ENCODE measurements around the gene NCOA7. TPM values are rescaled to one million over a fixed set of nuclear protein-coding genes. Genes with fewer than 3 reads are reported as not detected.

The NCOA7 gene
- total RNA-seq, 1 donor from 2014 or later: 74.9 TPM

DNA sequence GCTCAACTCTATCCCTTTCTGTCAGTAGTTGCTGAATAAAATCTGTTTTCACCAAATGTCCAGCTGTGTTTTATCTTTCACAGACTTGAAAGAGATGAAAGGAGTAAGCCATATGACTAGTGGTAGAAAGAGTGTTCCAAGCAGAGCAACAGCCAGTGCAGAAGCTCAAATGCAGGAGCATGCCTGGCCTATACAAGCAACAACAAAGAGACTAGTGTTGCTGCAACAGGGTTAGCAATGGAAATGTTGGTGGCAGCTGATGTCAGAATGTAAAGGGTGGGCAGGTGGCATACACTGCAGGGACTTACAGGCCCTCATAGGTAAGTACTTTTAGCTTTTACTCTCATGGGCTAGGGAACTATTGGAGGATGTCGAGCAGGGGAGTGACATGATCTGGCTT lies 160.6 kb downstream of the NCOA7 start:
- Mint-ChIP-seq H3K4me3 (ENCODE audit: unreplicated experiment) (no peak overlapping the region), H3K36me3 (ENCODE audit: low read depth) (no peaks in the 10 kb centered on the region), H3K27me3 (ENCODE audit: low read depth) (no peaks in the 10 kb centered on the region), H3K4me1 (ENCODE audit: low read depth) (peaks cover 32% of the 10 kb centered on the region), H3K9me3 (ENCODE audit: low read depth) (no peaks in the 10 kb centered on the region), H3K27ac (ENCODE audit: unreplicated experiment) (no peak overlapping the region)
- TF ChIP-seq, protein P1, sequence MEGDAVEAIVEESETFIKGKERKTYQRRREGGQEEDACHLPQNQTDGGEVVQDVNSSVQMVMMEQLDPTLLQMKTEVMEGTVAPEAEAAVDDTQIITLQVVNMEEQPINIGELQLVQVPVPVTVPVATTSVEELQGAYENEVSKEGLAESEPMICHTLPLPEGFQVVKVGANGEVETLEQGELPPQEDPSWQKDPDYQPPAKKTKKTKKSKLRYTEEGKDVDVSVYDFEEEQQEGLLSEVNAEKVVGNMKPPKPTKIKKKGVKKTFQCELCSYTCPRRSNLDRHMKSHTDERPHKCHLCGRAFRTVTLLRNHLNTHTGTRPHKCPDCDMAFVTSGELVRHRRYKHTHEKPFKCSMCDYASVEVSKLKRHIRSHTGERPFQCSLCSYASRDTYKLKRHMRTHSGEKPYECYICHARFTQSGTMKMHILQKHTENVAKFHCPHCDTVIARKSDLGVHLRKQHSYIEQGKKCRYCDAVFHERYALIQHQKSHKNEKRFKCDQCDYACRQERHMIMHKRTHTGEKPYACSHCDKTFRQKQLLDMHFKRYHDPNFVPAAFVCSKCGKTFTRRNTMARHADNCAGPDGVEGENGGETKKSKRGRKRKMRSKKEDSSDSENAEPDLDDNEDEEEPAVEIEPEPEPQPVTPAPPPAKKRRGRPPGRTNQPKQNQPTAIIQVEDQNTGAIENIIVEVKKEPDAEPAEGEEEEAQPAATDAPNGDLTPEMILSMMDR (IDR thresholded peaks at IDR 0.05): no peak
- no peak for DNase-seq (ENCODE audit: low spot score)

DNA sequence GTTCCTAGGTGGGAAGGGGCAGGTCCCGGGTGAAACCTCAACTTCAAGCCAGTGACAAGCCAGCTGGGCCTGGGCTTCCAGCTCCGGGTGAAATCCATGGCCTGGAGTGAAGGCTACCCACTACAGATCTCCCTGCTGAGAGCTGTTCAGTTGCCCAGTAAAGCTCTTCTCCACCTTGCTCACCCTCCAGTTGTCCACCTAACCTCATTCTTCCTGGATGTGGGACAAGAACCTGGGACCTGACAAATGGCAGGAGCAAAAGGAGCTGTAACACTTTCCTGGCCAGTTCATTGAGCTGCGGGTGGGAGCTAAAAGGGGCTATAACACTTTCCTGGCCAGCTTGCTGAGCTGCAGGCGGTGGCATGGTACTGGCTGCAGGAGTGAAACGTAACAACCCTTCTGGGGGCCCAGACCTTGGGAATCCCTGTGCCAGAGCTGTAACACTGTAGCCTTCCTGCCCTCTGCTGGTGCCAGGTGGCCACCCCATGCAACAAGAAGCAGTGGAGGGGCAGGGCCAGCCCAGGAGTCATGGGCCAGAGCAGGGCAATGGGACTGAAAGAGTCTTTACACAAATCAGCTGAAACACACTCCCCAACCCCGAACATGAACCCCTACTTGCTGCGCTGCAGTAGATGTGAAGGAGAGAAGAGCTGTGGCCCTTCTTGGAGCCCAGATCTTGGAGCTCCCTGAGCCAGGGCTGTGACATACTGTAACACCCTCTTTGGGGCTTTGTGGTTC lies 162.2 kb downstream of the NCOA7 start:
- no peak for DNase-seq (ENCODE audit: low spot score)
- no peaks in the 10 kb centered on the region for H3K36me3 Mint-ChIP-seq (ENCODE audit: low read depth)
- TF ChIP-seq, protein P1 (IDR thresholded peaks at IDR 0.05): peak; percentile 72
- H3K4me3 Mint-ChIP-seq (ENCODE audit: unreplicated experiment): no peak overlapping the region
- peaks cover 18% of the 10 kb centered on the region for H3K4me1 Mint-ChIP-seq (ENCODE audit: low read depth)
- no peaks in the 10 kb centered on the region for H3K27me3 Mint-ChIP-seq (ENCODE audit: low read depth)
- H3K9me3 Mint-ChIP-seq (ENCODE audit: low read depth): no peaks in the 10 kb centered on the region
- H3K27ac Mint-ChIP-seq (ENCODE audit: unreplicated experiment): no peak overlapping the region

GRCh38 chr6:125953502-125953875 lies 162.7 kb downstream of the NCOA7 start:
- Mint-ChIP-seq H3K27ac (ENCODE audit: unreplicated experiment) (no peak overlapping the region), H3K36me3 (ENCODE audit: low read depth) (no peaks in the 10 kb centered on the region), H3K4me3 (ENCODE audit: unreplicated experiment) (no peak overlapping the region), H3K27me3 (ENCODE audit: low read depth) (no peaks in the 10 kb centered on the region), H3K4me1 (ENCODE audit: low read depth) (peaks cover 14% of the 10 kb centered on the region), H3K9me3 (ENCODE audit: low read depth) (no peaks in the 10 kb centered on the region)
- DNase-seq (ENCODE audit: low spot score): peak; percentile 84
- TF ChIP-seq, protein P1 (IDR thresholded peaks at IDR 0.05): peak; percentile 18

DNA sequence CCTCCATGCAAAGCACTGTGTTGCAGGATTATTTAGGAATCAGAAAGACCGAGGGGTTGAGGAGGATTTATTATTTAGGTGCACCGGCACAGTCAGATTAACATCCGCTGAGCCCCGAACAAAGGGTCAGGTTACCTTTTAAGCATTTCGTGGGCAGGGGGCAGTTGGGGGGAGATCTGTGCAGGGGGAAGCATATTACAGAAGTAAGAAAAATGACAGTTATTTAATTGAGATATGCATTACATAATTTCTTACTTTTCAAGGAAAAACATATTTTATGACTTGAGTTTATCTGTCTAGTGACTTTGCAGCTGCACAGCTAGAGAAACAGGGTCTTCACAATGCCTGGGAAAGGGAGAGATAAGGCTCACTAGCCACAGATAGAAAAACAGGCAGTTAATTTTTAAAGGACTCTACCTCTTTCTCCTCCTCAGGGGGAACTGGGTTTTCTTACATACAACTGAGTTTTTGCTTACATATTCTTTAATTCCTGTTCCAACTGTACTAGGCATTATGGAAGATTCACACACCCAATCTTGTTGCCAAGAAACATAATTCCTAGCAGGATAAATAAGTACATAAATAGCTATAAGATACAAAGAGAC lies 164.1 kb downstream of the NCOA7 start:
- no peak overlapping the region for H3K27ac Mint-ChIP-seq (ENCODE audit: unreplicated experiment)
- TF ChIP-seq, protein P1 (IDR thresholded peaks at IDR 0.05): no peak

DNA sequence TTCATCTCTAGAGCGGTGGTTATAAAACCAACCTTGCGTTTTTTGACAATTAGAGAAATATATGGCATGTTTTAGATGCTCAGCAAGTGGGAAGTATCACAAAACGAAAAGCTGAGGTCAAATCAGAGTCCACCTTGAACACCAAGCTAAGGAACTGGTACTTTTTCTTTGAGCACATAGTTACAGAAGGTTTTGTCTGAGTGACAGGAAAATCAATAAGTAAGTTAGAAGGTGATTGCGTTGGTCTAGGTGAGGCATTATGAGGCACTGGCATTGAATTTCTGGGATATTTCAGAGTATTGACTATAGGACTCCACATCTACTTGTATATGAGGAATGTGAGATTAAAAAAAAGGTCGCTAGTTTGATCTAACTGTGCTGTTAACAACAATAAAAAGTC lies 165.2 kb downstream of the NCOA7 start:
- Mint-ChIP-seq H3K27me3 (ENCODE audit: low read depth) (no peaks in the 10 kb centered on the region), H3K4me1 (ENCODE audit: low read depth) (peaks cover 11% of the 10 kb centered on the region), H3K36me3 (ENCODE audit: low read depth) (no peaks in the 10 kb centered on the region), H3K4me3 (ENCODE audit: unreplicated experiment) (no peak overlapping the region), H3K9me3 (ENCODE audit: low read depth) (no peaks in the 10 kb centered on the region), H3K27ac (ENCODE audit: unreplicated experiment) (no peak overlapping the region)
- TF ChIP-seq, protein P1 (IDR thresholded peaks at IDR 0.05): no peak
- DNase-seq (ENCODE audit: low spot score): no peak

More for the DNA sequence above, 164.1 kb downstream of the NCOA7 start:
- H3K9me3 Mint-ChIP-seq (ENCODE audit: low read depth): no peaks in the 10 kb centered on the region
- no peak for DNase-seq (ENCODE audit: low spot score)
- H3K27me3 Mint-ChIP-seq (ENCODE audit: low read depth): no peaks in the 10 kb centered on the region
- H3K4me1 Mint-ChIP-seq (ENCODE audit: low read depth): peaks cover 11% of the 10 kb centered on the region
- no peak overlapping the region for H3K4me3 Mint-ChIP-seq (ENCODE audit: unreplicated experiment)
- no peaks in the 10 kb centered on the region for H3K36me3 Mint-ChIP-seq (ENCODE audit: low read depth)
